HL-60 (cell line): ENCODE measurements around the gene PROC. TPM values are rescaled to one million over a fixed set of nuclear protein-coding genes. Genes with fewer than 3 reads are reported as not detected.

Source experiments
- DNase-seq, 2 experiments: peaks; one replicate each; pipeline ENCODE4 v3.0.0-alpha.2; 2010 to 2020; ENCODE audit warnings: low read depth in 1 of 2, low spot score in 1 of 2
- H3K27ac ChIP-seq: fragments of 250-450 bp; sonication (Bioruptor Pico); replicated peaks from 2 replicates; pipeline ENCODE4 v1.5.1; 2020; ENCODE audit warnings: mild to moderate bottlenecking, moderate library complexity
- H3K27me3 ChIP-seq: fragments of 250-450 bp; sonication (Bioruptor Pico); 2 replicates; pipeline ENCODE4 v1.5.1; 2021; ENCODE audit warnings: mild to moderate bottlenecking, moderate library complexity; ENCODE audit not compliant: insufficient read depth, poor library complexity, severe bottlenecking
- H3K4me3 ChIP-seq: replicated peaks from 2 replicates; pipeline ENCODE4 v1.5.1; 2011; ENCODE audit warnings: mild to moderate bottlenecking, control low read depth, low read length; ENCODE audit not compliant: insufficient read depth
- GABPA ChIP-seq: IDR thresholded peaks from 2 replicates; pipeline ENCODE4 v1.6.1; 2012; ENCODE audit warnings: low read depth
- POLR2AphosphoS5 ChIP-seq: IDR thresholded peaks from 2 replicates; pipeline ENCODE4 v1.6.1; 2012; ENCODE audit warnings: low read depth
- SPI1 ChIP-seq: IDR thresholded peaks from 2 replicates; pipeline ENCODE4 v1.6.1; 2012; ENCODE audit warnings: low read depth, mild to moderate bottlenecking, borderline replicate concordance
- microRNA-seq: library from miRNA; unstranded; fragments of <30 nt; microRNA quantifications from one replicate; pipeline ENCODE4, GENCODE V29; 2018
- TF ChIP-seq, protein P1 (sequence below): IDR thresholded peaks from one replicate; pipeline ENCODE4 v1.5.1; 2011; ENCODE audit warnings: low read length, control low read depth, inconsistent platforms; ENCODE audit not compliant: insufficient read depth
- TF ChIP-seq, protein P2 (sequence below): IDR thresholded peaks from 2 replicates; pipeline ENCODE4 v1.6.1; 2012; ENCODE audit warnings: low read depth; ENCODE audit not compliant: insufficient replicate concordance

The PROC gene

GRCh38 chr2:127471286-127471988, 53.2 kb downstream of the PROC start:
- TF ChIP-seq POLR2AphosphoS5 (no peak), SPI1 (no peak), GABPA (no peak)
- TF ChIP-seq, protein P1, sequence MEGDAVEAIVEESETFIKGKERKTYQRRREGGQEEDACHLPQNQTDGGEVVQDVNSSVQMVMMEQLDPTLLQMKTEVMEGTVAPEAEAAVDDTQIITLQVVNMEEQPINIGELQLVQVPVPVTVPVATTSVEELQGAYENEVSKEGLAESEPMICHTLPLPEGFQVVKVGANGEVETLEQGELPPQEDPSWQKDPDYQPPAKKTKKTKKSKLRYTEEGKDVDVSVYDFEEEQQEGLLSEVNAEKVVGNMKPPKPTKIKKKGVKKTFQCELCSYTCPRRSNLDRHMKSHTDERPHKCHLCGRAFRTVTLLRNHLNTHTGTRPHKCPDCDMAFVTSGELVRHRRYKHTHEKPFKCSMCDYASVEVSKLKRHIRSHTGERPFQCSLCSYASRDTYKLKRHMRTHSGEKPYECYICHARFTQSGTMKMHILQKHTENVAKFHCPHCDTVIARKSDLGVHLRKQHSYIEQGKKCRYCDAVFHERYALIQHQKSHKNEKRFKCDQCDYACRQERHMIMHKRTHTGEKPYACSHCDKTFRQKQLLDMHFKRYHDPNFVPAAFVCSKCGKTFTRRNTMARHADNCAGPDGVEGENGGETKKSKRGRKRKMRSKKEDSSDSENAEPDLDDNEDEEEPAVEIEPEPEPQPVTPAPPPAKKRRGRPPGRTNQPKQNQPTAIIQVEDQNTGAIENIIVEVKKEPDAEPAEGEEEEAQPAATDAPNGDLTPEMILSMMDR = no peak
- TF ChIP-seq, protein P2, sequence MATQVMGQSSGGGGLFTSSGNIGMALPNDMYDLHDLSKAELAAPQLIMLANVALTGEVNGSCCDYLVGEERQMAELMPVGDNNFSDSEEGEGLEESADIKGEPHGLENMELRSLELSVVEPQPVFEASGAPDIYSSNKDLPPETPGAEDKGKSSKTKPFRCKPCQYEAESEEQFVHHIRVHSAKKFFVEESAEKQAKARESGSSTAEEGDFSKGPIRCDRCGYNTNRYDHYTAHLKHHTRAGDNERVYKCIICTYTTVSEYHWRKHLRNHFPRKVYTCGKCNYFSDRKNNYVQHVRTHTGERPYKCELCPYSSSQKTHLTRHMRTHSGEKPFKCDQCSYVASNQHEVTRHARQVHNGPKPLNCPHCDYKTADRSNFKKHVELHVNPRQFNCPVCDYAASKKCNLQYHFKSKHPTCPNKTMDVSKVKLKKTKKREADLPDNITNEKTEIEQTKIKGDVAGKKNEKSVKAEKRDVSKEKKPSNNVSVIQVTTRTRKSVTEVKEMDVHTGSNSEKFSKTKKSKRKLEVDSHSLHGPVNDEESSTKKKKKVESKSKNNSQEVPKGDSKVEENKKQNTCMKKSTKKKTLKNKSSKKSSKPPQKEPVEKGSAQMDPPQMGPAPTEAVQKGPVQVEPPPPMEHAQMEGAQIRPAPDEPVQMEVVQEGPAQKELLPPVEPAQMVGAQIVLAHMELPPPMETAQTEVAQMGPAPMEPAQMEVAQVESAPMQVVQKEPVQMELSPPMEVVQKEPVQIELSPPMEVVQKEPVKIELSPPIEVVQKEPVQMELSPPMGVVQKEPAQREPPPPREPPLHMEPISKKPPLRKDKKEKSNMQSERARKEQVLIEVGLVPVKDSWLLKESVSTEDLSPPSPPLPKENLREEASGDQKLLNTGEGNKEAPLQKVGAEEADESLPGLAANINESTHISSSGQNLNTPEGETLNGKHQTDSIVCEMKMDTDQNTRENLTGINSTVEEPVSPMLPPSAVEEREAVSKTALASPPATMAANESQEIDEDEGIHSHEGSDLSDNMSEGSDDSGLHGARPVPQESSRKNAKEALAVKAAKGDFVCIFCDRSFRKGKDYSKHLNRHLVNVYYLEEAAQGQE = no peak
- no peak for DNase-seq
- no peak overlapping the region for H3K27ac ChIP-seq
- no peak overlapping the region for H3K4me3 ChIP-seq
- no peaks in the 10 kb centered on the region for H3K27me3 ChIP-seq

GRCh38 chr2:127472268-127472667, 54.0 kb downstream of the PROC start:
- DNase-seq = no peak
- H3K27me3 ChIP-seq = no peaks in the 10 kb centered on the region
- TF ChIP-seq POLR2AphosphoS5 (no peak), GABPA (no peak), SPI1 (no peak)
- TF ChIP-seq, protein P2 = no peak
- H3K27ac ChIP-seq = no peak overlapping the region
- no peak overlapping the region for H3K4me3 ChIP-seq

GRCh38 chr2:127475788-127476187, 57.6 kb downstream of the PROC start:
- Histone ChIP-seq H3K27me3 (no peaks in the 10 kb centered on the region), H3K4me3 (no peak overlapping the region), H3K27ac (no peak overlapping the region)
- no peak for DNase-seq
- TF ChIP-seq POLR2AphosphoS5 (no peak), GABPA (no peak), SPI1 (no peak)
- TF ChIP-seq, protein P2 = no peak
- TF ChIP-seq, protein P1 = no peak

Small RNAs within 50 kb of the gene (microRNA-seq; reads per million reads assigned to microRNA genes)
- gene MIR4783 = not detected
